ENCODE results near the gene DAND5. TPM values are rescaled to one million over a fixed set of nuclear protein-coding genes. Genes with fewer than 3 reads are reported as not detected.
A peak's percentile ranks its signal among the peaks of the same experiment; 100 is the strongest.
"Not testable (repeated sequence)": the region's sequence is repeated elsewhere in the genome, so short reads cannot be mapped to it uniquely, and the experiment has no call there.

DAND5 gene
- total RNA-seq, 1 donor from 2014 or later = 0.26 TPM

GRCh38 chr19:12965017-12965811 is 4.2 kb upstream of the DAND5 start:
- peak; percentile 79 for DNase-seq (ENCODE audit: low spot score)

GRCh38 chr19:12965812-12966135 is 3.6 kb upstream of the DAND5 start:
- DNase-seq (ENCODE audit: low spot score) = no peak

- no peak for DNase-seq (ENCODE audit: low spot score)
These were observed 1.5 kb upstream of the DAND5 start for GRCh38 chr19:12967907-12968306.

- no peak for DNase-seq (ENCODE audit: low spot score)
These were observed 869 bp downstream of the DAND5 start for GRCh38 chr19:12970070-12970820.

GRCh38 chr19:12973236-12973635 is 3.9 kb downstream of the DAND5 start:
- no peak for DNase-seq (ENCODE audit: low spot score)

- DNase-seq (ENCODE audit: low spot score) = no peak
These were observed 5.2 kb downstream of the DAND5 start for GRCh38 chr19:12974301-12975220.

GRCh38 chr19:12975221-12975741 is 5.9 kb downstream of the DAND5 start:
- DNase-seq (ENCODE audit: low spot score) = no peak

- DNase-seq (ENCODE audit: low spot score) = not testable (repeated sequence)
These were observed 6.7 kb downstream of the DAND5 start for GRCh38 chr19:12976109-12976508.

- DNase-seq (ENCODE audit: low spot score) = no peak
These were observed 10.6 kb downstream of the DAND5 start for GRCh38 chr19:12979974-12980373.

- no peak for DNase-seq (ENCODE audit: low spot score)
These were observed 13.3 kb downstream of the DAND5 start for GRCh38 chr19:12982648-12983047.

- DNase-seq (ENCODE audit: low spot score) = no peak
These were observed 13.7 kb downstream of the DAND5 start for GRCh38 chr19:12983091-12983490.

- DNase-seq (ENCODE audit: low spot score) = peak; percentile 79
These were observed 14.3 kb downstream of the DAND5 start for GRCh38 chr19:12983542-12984142.

GRCh38 chr19:12984143-12984627 is 14.8 kb downstream of the DAND5 start:
- DNase-seq (ENCODE audit: low spot score) = no peak

- DNase-seq (ENCODE audit: low spot score) = no peak
These were observed 15.3 kb downstream of the DAND5 start for GRCh38 chr19:12984683-12985048.

GRCh38 chr19:12985049-12985776 is 15.8 kb downstream of the DAND5 start:
- peak; percentile 77 for DNase-seq (ENCODE audit: low spot score)

GRCh38 chr19:12986726-12987125 is 17.4 kb downstream of the DAND5 start:
- DNase-seq (ENCODE audit: low spot score) = no peak

GRCh38 chr19:12987190-12987589 is 17.8 kb downstream of the DAND5 start:
- no peak for DNase-seq (ENCODE audit: low spot score)

- DNase-seq (ENCODE audit: low spot score) = no peak
These were observed 18.4 kb downstream of the DAND5 start for GRCh38 chr19:12987781-12988180.

GRCh38 chr19:12990431-12990830 is 21.1 kb downstream of the DAND5 start:
- no peak for DNase-seq (ENCODE audit: low spot score)

- no peak for DNase-seq (ENCODE audit: low spot score)
These were observed 21.5 kb downstream of the DAND5 start for GRCh38 chr19:12990853-12991252.

- no peak for DNase-seq (ENCODE audit: low spot score)
These were observed 21.9 kb downstream of the DAND5 start for GRCh38 chr19:12991296-12991695.
